RWPE2 (cell line): ENCODE data around the gene RPS6KA2.

Experiments
- ATAC-seq: fragments of 200-7000 bp; cut with Tn5 transposase; 3 replicates; pipeline ENCODE4 v1.9.1; 2021; ENCODE audit warnings: low read depth
- DNase-seq: peaks from one replicate; pipeline ENCODE4 v3.0.0-alpha.2; 2020; ENCODE audit warnings: low spot score
- H3K27ac ChIP-seq: fragments of 450-650 bp; 2 replicates; pipeline ENCODE4 v1.5.1; 2017; ENCODE audit warnings: mild to moderate bottlenecking; ENCODE audit not compliant: poor library complexity, severe bottlenecking
- H3K27me3 ChIP-seq: fragments of 250-450 bp; sonication (Bioruptor Pico); 2 replicates; pipeline ENCODE4 v1.5.1; 2021; ENCODE audit warnings: mild to moderate bottlenecking, moderate library complexity; ENCODE audit not compliant: insufficient read depth, poor library complexity, severe bottlenecking
- H3K36me3 ChIP-seq: fragments of 250-450 bp; sonication (Bioruptor Pico); 2 replicates; pipeline ENCODE4 v1.5.1; 2020; ENCODE audit warnings: low read depth, mild to moderate bottlenecking, moderate library complexity
- H3K4me1 ChIP-seq: fragments of 250-450 bp; sonication (Bioruptor Pico); 2 replicates; pipeline ENCODE4 v1.5.1; 2021; ENCODE audit warnings: mild to moderate bottlenecking, moderate library complexity; ENCODE audit not compliant: insufficient read depth, poor library complexity, severe bottlenecking
- H3K4me3 ChIP-seq: fragments of 250-450 bp; sonication (Bioruptor Pico); 2 replicates; pipeline ENCODE4 v1.5.1; 2021; ENCODE audit warnings: mild to moderate bottlenecking, moderate library complexity; ENCODE audit not compliant: severe bottlenecking
- H3K9me3 ChIP-seq: fragments of 250-450 bp; sonication (Bioruptor Pico); 2 replicates; pipeline ENCODE4 v1.5.1; 2021; ENCODE audit warnings: mild to moderate bottlenecking, moderate library complexity; ENCODE audit not compliant: severe bottlenecking
- CTCF ChIP-seq: fragments of 450-650 bp; IDR thresholded peaks from one replicate; pipeline ENCODE4 v1.5.1; 2017; ENCODE audit warnings: mild to moderate bottlenecking, moderate library complexity; ENCODE audit not compliant: poor library complexity, severe bottlenecking

The RPS6KA2 gene

DNA sequence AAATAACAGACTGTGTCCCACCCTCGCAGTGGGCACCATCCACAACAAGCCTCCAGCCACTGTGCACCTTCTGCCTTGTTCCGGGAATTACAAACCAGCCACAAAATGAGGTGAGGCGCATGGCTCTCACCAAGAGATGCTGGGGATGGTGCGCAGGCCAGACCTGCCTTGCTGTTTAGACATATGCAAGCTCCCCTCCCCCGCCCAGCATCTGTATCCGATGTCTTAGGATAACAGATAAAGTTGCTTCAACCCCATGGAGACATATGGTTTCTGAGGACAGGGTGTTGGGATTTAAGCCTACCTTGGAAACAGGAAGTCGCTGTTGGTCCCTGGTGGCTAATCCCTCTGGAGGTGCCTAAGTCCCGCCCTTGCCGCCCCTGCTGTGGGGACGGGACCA lies 194.0 kb downstream of the RPS6KA2 start:
- H3K27me3 ChIP-seq = no peaks in the 10 kb centered on the region
- peak; percentile 27 for DNase-seq
- no peak for ATAC-seq
- no peaks in the 10 kb centered on the region for H3K9me3 ChIP-seq
- H3K36me3 ChIP-seq = peaks cover 30% of the 10 kb centered on the region
- no peaks in the 10 kb centered on the region for H3K4me1 ChIP-seq
- no peak overlapping the region for H3K4me3 ChIP-seq
- no peak overlapping the region for H3K27ac ChIP-seq
- no peak for TF ChIP-seq CTCF

- no peaks in the 10 kb centered on the region for H3K9me3 ChIP-seq
- H3K27me3 ChIP-seq = no peaks in the 10 kb centered on the region
- no peaks in the 10 kb centered on the region for H3K4me1 ChIP-seq
- TF ChIP-seq CTCF = no peak
- no peak for DNase-seq
- peaks cover 26% of the 10 kb centered on the region for H3K36me3 ChIP-seq
- H3K4me3 ChIP-seq = no peak overlapping the region
- no peak for ATAC-seq
- no peak overlapping the region for H3K27ac ChIP-seq
Measured at GRCh38 chr6:166430269-166430668, 196.8 kb downstream of the RPS6KA2 start.

GRCh38 chr6:166424431-166424830 lies 202.6 kb downstream of the RPS6KA2 start:
- no peaks in the 10 kb centered on the region for H3K4me1 ChIP-seq
- H3K9me3 ChIP-seq = no peaks in the 10 kb centered on the region
- TF ChIP-seq CTCF = no peak
- ATAC-seq = no peak
- H3K4me3 ChIP-seq = no peak overlapping the region
- DNase-seq = no peak
- H3K27me3 ChIP-seq = no peaks in the 10 kb centered on the region
- H3K27ac ChIP-seq = no peak overlapping the region
- peaks cover 8% of the 10 kb centered on the region; the same call in 1 of the 2 replicates for H3K36me3 ChIP-seq

DNA sequence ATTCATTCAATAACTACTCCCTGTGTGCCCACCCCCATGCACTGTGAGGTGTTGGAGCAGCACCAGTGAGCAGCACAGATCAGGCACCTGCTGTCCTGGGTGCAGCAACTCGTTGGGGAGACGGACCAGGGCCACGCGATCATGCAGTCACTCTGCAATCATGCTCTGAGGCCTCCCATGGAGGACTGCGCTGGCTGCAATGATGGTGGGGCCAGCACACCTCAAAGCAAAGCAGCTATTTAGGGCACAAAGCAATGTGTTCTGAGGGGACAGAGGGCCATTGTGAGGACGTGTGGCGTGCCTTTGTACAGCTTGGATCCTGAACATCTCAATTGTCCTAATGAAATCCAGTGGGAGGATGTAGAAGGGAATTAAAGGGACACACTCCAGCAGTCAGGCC lies 203.3 kb downstream of the RPS6KA2 start:
- TF ChIP-seq CTCF = no peak
- Histone ChIP-seq H3K9me3 (no peaks in the 10 kb centered on the region), H3K27ac (no peak overlapping the region), H3K36me3 (peaks cover 6% of the 10 kb centered on the region; the same call in 1 of the 2 replicates), H3K4me3 (no peak overlapping the region), H3K27me3 (no peaks in the 10 kb centered on the region), H3K4me1 (no peaks in the 10 kb centered on the region)
- no peak for DNase-seq
- no peak for ATAC-seq

DNA sequence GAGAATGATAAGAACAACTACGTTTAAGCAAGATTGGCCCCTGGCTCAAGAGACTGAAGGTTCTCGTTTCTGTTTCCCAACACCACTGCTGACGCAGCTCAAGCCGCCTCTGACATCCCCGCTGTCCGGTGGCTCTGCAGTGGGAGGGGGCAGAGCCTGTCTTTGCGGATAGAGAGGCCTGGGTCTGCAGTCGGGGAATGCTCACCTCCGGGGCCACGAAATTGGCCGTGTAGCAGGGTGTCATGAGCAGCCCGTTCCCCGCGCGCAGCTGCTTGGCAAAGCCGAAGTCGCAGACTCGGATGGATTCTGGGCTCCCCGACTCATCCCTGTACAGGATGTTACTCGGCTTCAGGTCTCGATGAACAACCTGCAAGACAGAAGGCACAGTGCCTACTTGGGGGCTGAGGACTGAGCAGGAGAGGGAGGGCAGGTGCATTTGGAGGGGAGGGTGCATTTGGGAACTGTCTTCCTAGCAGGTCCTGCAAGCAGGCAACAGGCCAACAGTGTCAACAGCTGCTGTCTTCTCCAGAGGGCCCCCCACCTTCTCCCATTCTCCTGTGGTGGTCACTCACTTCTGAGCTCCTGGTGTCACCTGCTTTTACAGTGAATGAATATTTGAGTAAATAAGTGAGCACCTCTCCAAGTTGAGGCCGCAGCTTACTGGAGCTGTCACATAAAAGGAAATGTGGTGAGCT lies 203.9 kb downstream of the RPS6KA2 start:
- TF ChIP-seq CTCF = no peak

More for the DNA sequence above, 203.9 kb downstream of the RPS6KA2 start:
- Histone ChIP-seq H3K4me1 (no peaks in the 10 kb centered on the region), H3K4me3 (no peak overlapping the region), H3K27me3 (no peaks in the 10 kb centered on the region), H3K36me3 (peaks cover 11% of the 10 kb centered on the region), H3K9me3 (no peaks in the 10 kb centered on the region), H3K27ac (no peak overlapping the region)
- DNase-seq (no peak), ATAC-seq (no peak)
